Measurements from ENCODE around the gene SORBS2. TPM values are rescaled to one million over a fixed set of nuclear protein-coding genes. Genes with fewer than 3 reads are reported as not detected.

The SORBS2 gene
- total and polyA plus RNA-seq, 2 of the 8 experiments (the other 6 are each of a cell fraction or from before 2014, with no cell fraction given) = 73.0 to 87.1 TPM

DNA sequence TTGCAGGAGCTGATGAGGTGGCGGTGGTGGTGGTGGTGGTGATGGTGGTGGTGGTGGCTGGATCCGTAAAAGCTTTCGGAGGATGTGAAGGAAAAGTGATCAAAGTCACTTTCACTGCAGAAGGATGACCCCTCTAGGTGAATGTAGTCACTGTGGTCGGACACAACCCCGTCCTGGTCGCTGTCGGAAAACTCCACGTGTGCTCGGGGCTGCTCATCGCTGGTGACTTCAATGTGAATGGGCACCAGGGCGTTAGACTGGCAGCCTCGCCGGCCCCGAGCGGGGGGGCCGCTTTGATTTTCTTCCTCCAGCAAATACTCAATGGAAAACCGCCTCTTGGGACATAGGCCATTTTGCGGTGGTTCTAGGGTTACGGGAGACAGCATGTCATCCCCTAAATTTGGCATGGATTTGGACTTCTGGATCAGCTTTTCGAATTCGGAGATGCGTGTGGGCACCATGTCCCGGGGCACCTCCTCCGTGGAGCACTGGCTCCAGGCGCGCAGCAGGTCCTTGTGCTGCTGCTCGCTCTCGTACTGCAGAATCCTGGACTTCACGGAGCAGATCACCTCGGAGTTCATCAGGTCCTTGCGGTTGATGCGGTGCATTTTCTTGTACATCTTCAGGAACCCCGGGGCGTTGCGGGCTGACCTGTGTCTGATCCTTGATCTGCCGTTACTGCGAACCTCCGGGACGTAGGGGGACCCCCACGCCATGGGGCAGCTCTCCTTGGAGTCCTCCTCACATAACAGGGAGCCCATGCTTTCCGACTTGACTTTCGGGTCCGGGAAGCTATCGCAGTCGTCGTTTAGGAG, 188.3 kb downstream of the SORBS2 start:
- H2AK5ac ChIP-seq (ENCODE audit: low read depth, low read length) = no peak overlapping the region
- CTCF ChIA-PET (ENCODE audit: partially characterized antibody) = interaction anchor here (1.2 to 2.1 kb wide), 7 partner anchors 11 to 415 kb away, joined by 3 to 7 read pairs (median 6); no protein-coding TSS in a partner anchor
- TF ChIP-seq RFX5 (IDR thresholded peaks at IDR 0.05; ENCODE audit: borderline replicate concordance, low read depth, low read length) (no peak), CEBPB (IDR thresholded peaks at IDR 0.05; ENCODE audit: low read depth, low read length) (no peak), POLR2AphosphoS5 (IDR thresholded peaks at IDR 0.05; ENCODE audit: low read depth, low read length) (no peak), CBX8 (IDR thresholded peaks at IDR 0.05; ENCODE audit: borderline replicate concordance, low read depth, low read length) (no peak), SIX5 (IDR thresholded peaks at IDR 0.05; ENCODE audit: low read depth, low read length) (no peak), BCL11A (IDR thresholded peaks at IDR 0.05; ENCODE audit: low read depth in 2 of 2, low read length in 2 of 2) (no peak), ASH2L (IDR thresholded peaks at IDR 0.05; ENCODE audit: low read length) (no peak), NRF1 (IDR thresholded peaks at IDR 0.05; ENCODE audit: low read depth, low read length) (no peak), GTF2F1 (IDR thresholded peaks at IDR 0.05; ENCODE audit: borderline replicate concordance, low read depth, low read length) (no peak), NANOG (IDR thresholded peaks at IDR 0.05; ENCODE audit: insufficient read depth, low read depth, low read length, poor library complexity, severe bottlenecking) (no peak), E2F6 (IDR thresholded peaks at IDR 0.05) (no peak), EZH2 (IDR thresholded peaks at IDR 0.05; ENCODE audit: low read depth, low read length, severe bottlenecking) (no peak), SP4 (IDR thresholded peaks at IDR 0.05; ENCODE audit: low read length) (no peak)

More for the DNA sequence above, 188.3 kb downstream of the SORBS2 start:
- H2AFZ ChIP-seq (ENCODE audit: low read length) = no peak overlapping the region
- no peaks in the 10 kb centered on the region for H3K27me3 ChIP-seq (replicated peaks in 1 of 4; ENCODE audit: control insufficient read depth in 3 of 4, extremely low read depth in 1 of 4, insufficient read depth in 3 of 4, low read length in 3 of 4)
- H3K79me2 ChIP-seq (ENCODE audit: control insufficient read depth in 1 of 2, insufficient read depth in 2 of 2, low read length in 2 of 2) = no peaks in the 10 kb centered on the region
- FAIRE-seq (no peak), DNase-seq (ENCODE audit: low read depth in 1 of 2, low spot score in 2 of 2) (no peak)
- no peaks in the 10 kb centered on the region for H4K20me1 ChIP-seq (replicated peaks in 1 of 2; ENCODE audit: control insufficient read depth in 1 of 2, insufficient read depth in 2 of 2, low read length in 2 of 2)
- H3K56ac ChIP-seq (replicated peaks; ENCODE audit: insufficient read length, low read depth, low read length) = no peak overlapping the region
- H3K4me3 ChIP-seq (ENCODE audit: extremely low read depth in 1 of 4, insufficient read depth in 2 of 4, low read depth in 3 of 4, low read length in 4 of 4) = no peak overlapping the region
- H3K9ac ChIP-seq (replicated peaks in 1 of 4; ENCODE audit: extremely low read depth in 1 of 4, low read depth in 3 of 4, low read length in 3 of 4) = no peak overlapping the region
- H4K8ac ChIP-seq (ENCODE audit: extremely low read depth, insufficient read depth, low read length) = no peak overlapping the region
- no peak overlapping the region for H3K4me2 ChIP-seq (ENCODE audit: insufficient read depth in 1 of 2, low read depth in 2 of 2, low read length in 2 of 2)
- 92% methylated on average over 34 of the region's 46 CpGs; no CpG with 5 or more reads in 1 of the 2 experiments for WGBS, 2 experiments (ENCODE audit: extremely low coverage in 1 of 2, insufficient coverage in 1 of 2, insufficient read length in 1 of 2, insufficient replicate concordance in 2 of 2, low coverage in 1 of 2, low lambda C conversion rate in 2 of 2, missing lambda C conversion rate in 1 of 2)
- H3K23ac ChIP-seq (ENCODE audit: insufficient read length) = no peak overlapping the region
- H3K4ac ChIP-seq (replicated peaks; ENCODE audit: insufficient read length, low read depth, low read length) = no peak overlapping the region
- H3K36me3 ChIP-seq (ENCODE audit: control insufficient read depth in 2 of 4, insufficient read depth in 4 of 4, low read length in 3 of 4) = peaks cover 0 to 2% (median 0%) of the 10 kb centered on the region in 4 experiments; a peak in 1 of 8 replicates
- no peak overlapping the region for H2BK120ac ChIP-seq (replicated peaks; ENCODE audit: low read depth, low read length)
- no peaks in the 10 kb centered on the region for H3K9me3 ChIP-seq (ENCODE audit: insufficient read depth in 2 of 2, low read depth in 1 of 2, low read length in 1 of 2)
- H2BK15ac ChIP-seq (ENCODE audit: low read length) = no peak overlapping the region
- no peak overlapping the region for H4K91ac ChIP-seq (replicated peaks; ENCODE audit: insufficient read length, low read length)
- no peaks in the 10 kb centered on the region for H3K79me1 ChIP-seq (ENCODE audit: low read depth, low read length)
- H3K27ac ChIP-seq (ENCODE audit: low read depth, low read length) = no peak overlapping the region
- H3K23me2 ChIP-seq (ENCODE audit: low read depth, low read length) = no peaks in the 10 kb centered on the region
- no peak overlapping the region for H3K14ac ChIP-seq (ENCODE audit: insufficient read length)
- H2BK12ac ChIP-seq (ENCODE audit: low read depth, low read length) = no peak overlapping the region
- POLR2A ChIA-PET (ENCODE audit: partially characterized antibody) = no interaction called here
- H4K5ac ChIP-seq (ENCODE audit: insufficient read length, low read depth, low read length) = no peak overlapping the region
- no peak overlapping the region for H2BK5ac ChIP-seq (ENCODE audit: low read depth, low read length)
- no peak overlapping the region for H3K18ac ChIP-seq (ENCODE audit: extremely low read depth, low read length)
- no peak overlapping the region for H2BK20ac ChIP-seq (ENCODE audit: low read length)
- no peaks in the 10 kb centered on the region for H3K4me1 ChIP-seq (replicated peaks in 1 of 4; ENCODE audit: control insufficient read depth in 3 of 4, insufficient read depth in 4 of 4, low read length in 3 of 4)
